ENCODE measurements around the gene CMC4.
A peak's percentile ranks its signal among the peaks of the same experiment; 100 is the strongest.

The CMC4 gene, protein sequence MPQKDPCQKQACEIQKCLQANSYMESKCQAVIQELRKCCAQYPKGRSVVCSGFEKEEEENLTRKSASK

DNA sequence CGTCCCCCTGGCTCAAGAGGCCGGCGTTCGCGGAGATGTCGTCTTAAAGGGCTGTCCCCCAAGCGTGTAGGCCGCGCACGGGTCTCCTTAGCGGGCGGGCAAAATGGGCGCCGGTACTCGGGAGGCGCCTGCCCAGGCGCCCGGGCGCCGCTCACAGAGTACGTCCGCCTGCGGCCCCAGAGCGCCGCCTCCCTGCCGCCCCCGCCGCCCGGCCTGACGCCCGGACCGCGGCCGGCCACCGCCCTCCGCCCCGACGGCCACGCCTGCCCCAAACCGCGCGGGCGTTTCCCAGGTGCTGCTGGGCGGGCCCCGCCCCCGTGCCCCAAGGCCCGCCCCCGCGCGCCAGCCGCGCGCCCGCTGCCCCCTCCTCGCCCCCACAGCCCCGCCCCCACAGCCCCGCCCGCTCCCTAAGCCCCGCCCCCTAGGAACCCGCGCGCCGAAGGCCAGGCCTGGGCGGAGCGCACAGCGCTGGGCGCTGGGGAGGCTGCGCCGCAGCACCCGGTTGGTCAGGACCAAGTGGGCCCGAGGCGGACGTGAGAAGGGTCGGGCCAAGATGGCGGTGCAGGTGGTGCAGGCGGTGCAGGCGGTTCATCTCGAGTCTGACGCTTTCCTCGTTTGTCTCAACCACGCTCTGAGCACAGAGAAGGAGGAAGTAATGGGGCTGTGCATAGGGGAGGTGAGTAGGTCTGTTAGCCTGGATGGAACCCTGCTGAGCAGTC is at the start of gene CMC4, which contains the start of the genes BRCC3 and MTCP1:
Gene CMC4 (minus strand): TSS at position 162 of the 719 bp plus-strand sequence. CDS start 7,113 bp downstream, outside the sequence.
Gene BRCC3 (plus strand): TSS at position 534 of the 719 bp plus-strand sequence. CDS start 20 bp downstream, at position 554.
Gene MTCP1 (minus strand): TSS at position 162 of the 719 bp plus-strand sequence. CDS start 5,126 bp downstream, outside the sequence.
- FAIRE-seq (no peak), DNase-seq (ENCODE audit: low spot score) (peak; percentile 69)

DNA sequence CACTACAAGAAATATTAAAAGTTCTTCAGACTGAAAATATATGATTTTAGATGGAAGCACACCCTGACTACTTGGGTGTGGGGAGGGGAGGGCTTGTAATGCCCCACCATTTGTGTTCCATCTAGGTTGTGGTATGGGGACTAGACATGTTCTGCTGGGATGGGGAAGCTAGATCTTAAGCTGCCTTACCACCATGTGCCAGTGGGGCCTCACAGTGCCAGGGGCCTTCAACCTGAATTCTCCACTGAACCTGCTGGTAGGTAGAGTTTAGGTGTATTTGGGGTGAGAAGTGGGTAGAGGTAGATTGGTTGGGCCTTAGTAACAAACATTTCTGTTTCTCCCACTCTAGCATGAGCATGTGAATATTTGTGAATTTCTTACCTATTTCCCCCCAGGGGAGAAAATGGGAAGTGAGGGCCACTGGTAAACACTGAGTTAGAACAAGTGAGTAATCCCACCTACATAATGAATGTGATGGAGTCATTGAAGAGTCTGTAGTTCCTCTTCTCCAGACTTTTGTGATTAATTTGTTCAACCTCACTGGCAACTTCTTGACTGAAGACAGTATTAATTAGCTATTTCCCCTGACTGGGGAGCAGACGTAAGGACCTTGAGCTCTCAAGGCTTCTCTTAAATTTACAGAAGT is 44.4 kb upstream of the CMC4 start:
- no peak for FAIRE-seq
- no peak for DNase-seq (ENCODE audit: low spot score)

DNA sequence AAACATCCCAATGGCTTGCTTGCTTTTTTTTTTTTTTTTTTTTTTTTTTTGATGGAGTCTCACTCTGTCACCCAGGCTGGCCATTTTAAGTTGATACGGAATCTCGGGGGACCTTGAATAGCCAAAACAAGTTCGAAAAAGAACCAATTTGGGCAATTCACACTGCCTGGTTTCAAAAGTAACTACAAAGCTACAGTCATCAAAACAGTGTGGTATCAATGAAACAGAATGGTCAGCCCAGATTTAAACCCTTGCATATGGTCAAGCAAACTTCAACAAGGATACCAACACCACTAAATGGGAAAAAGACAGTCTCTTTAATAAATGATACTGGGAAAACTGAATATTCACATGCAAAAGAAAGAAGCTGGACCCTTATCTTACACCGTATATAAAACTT is 42.2 kb upstream of the CMC4 start:
- no peak for FAIRE-seq

DNA sequence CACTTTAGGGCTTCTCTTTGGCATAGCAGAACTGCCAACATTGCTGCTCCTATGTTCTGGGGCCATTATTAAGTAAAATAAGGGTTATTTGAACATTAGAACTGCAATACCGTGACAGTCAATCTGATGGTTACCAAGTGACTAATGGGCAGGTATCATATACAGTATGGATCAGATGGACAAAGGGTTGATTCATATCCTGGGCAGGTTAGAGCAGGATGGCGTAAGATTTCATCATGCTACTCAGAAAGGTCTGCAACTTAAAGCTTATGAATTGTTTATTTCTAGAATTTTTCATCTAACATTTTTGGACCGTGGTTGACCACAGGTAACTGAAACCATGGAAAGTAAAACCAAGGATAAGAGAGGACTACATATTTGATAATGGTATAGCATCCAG is 41.2 kb upstream of the CMC4 start:
- FAIRE-seq, result no peak

More for the DNA sequence above, 42.2 kb upstream of the CMC4 start:
- no peak for DNase-seq (ENCODE audit: low spot score)

DNA sequence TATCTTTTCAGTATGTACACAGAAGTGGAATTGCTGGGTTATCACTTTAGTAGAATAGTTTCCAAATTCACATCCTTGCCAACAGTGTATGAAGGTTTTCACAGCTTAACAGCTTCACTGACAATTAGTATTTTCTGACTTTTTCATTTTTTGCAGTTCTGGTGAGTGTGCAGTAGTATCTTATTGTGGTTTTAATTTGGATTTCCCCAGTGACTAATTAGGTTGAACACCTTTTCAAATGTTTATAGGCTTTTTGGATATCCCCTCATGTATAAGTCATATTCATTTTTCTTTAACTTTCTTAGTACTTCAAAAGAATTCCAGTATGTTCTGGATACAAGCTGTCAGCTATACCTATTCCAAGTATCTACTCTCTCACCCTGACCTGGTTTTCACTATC is 37.5 kb upstream of the CMC4 start:
- no peak for FAIRE-seq
- no peak for DNase-seq (ENCODE audit: low spot score)

More for the DNA sequence above, 41.2 kb upstream of the CMC4 start:
- no peak for DNase-seq (ENCODE audit: low spot score)

DNA sequence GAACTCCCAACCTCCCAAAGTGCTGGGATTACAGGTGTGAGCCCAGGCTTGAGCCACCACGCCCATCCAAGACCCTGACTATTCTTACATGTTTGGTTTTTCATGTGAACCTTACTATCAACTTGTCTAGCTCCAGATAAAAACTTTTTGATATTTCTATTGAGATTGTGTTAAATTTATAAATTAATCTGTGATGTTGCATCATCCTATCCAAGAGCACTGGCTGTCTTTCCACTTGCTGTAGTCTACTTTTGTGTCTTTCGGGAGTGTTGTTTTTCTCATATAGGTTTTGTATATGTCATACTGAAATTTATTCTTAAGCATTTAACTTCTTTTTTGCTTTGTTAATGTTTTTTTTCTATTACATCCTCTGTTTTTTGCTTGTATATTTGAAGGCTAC is 35.0 kb upstream of the CMC4 start:
- FAIRE-seq, result no peak
- DNase-seq (ENCODE audit: low spot score), result no peak

DNA sequence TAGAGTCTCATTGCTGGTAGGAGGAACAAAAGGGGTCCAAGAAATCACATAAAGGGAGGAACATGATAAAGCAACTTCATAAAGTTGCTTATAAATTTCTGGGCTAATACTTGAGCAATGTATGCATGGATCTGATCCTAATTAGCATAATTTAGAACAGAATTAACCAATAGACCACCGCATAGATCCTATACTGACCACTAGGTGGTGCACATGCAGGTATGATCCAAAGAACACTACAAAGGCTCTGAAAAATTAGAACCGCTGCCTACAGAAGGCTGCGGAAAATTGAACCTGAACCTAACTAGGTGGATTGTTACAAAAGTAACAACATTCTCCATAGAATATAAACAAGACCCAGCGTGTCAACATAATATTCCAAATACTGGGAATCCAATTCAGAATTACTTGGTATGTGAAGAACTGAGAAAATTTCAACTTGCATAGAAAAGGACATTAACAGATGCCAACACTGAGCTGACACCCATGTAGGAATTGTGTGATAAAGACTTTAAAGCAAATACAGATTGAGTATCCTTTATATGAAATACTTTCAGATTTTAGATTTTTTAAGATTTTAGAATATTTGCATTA is 23.6 kb upstream of the CMC4 start:
- FAIRE-seq (no peak), DNase-seq (ENCODE audit: low spot score) (no peak)

DNA sequence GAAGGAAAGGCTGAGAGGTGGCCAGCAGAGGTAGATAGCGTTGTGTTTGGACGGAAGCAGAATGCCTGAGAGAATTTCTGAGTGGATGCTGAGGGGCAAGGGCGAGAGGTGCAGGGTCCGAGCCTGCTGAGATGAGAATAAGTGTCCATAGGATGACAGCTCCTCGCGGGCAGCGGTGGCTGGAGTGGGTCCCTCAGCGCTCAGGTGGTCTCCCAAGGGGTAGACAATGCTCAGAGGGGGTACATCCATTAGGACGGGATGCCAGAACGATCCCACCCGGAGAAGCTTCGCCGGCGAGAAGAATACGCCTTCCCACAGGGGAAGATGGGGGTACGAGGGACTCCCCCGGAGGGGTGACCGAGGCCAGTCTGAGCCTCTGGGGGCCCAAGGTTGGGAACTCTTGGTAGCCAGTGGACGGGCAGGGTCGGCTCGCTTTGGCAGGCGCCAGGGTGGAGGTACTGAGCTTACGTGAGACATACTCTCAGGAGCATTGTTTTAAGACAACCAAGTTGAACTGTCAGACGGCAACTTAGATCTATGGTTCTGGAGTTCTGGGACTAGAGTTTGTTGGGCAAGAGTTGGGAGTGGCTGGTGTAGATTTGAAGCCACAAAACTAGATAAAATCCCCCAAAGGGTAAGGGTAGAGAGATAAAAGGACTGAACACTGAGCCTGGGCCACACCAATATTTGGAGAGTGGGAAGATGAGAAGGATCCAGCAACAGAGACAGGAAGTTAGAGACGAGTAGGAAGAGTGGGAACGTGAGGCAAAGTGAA is 16.2 kb upstream of the CMC4 start:
- DNase-seq (ENCODE audit: low spot score), result no peak
- no peak for FAIRE-seq

DNA sequence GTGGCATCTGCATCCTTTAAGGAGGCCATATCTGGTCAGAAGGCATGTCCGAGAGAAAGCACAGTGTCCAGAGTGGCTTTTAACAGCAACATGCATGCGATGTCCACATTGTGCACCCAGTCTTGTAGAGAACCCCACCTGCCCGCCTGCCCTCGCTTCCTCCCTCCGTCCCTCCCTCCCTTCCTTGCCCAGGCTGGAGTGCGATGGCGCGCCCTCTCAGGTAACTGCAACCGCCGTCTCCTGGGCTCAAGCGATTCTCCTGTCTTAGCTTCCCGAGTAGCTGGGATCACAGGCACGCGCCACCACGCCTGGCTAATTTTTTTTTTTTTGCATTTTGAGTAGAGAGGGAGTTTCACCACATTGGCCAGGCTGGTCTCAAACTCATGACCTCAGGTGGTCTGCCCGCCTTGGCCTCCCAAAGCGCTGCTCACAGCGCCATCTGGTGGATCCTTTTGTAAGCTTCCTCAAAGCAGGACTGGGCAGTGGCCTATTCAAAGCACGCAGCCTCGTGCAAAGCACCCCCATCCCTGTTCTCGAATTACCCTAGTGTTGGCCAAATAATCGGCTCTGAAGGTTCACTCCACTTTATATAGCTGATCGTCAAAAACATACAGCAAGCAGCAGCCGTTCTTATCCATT is 15.4 kb upstream of the CMC4 start:
- DNase-seq (ENCODE audit: low spot score) (no peak), FAIRE-seq (no peak)

DNA sequence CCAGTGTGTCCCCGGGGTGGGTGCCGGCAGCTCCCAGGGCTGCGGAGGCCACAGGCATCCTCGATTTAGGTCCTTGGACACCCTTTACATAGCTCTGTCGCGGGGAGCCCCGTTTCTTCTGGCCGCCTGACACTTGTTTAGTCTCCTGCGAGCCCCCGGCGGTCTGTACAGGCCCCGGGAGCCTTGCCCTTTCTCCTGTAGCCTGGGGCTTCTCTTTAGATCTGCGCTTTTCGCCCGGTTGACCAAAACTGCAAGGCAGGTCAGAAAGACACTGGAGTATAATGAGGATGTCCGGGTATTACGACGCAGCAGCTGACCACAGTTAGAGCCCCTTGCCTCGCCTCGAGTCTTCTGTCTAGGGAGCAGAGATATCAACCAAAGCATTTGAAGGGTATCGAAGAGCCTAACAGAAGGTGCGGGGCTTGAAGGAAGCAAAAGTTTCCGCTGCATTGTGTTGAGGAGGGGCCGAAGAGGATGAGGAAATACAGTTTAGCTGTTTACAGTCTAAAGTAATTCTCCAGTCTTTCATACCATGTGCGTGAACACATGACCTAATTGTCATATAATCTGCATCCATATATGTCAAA is 851 bp upstream of the CMC4 start:
- DNase-seq (ENCODE audit: low spot score), result no peak
- FAIRE-seq, result no peak

DNA sequence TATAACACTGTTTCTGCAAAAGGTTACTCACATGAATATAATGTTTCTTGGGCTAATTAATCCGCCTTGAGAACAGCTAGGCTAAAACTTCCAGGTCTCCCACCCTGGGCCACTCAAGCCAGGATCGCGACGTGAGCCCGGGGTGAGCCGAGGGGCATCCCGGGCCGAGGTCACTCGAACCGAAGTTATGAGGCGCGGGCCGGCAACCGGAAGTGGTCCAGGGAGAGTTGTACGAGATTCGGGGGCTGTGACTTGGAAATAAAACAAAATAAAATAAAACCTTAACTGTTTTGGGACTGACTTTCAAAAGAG is 317 bp downstream of the CMC4 start:
- FAIRE-seq (no peak), DNase-seq (ENCODE audit: low spot score) (no peak)

DNA sequence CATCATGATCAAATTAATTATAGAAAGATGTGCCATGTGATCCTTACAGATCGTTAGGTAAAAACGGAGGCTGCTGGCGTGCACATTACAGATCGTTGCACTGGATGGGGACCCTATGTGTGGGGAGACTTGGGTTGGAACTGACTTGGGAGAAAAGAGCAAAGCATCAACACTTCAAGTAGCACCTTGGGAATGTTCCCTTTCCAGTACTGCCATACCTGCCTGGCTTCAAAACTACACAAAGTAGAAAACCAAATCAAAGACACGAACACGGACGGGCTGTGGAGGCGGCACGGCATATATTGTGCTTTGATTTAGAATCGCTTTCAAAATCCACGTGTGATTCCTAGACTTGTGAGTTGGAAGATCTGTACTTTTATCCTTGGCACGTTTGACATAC is 898 bp downstream of the CMC4 start:
- DNase-seq (ENCODE audit: low spot score) (no peak), FAIRE-seq (no peak)

DNA sequence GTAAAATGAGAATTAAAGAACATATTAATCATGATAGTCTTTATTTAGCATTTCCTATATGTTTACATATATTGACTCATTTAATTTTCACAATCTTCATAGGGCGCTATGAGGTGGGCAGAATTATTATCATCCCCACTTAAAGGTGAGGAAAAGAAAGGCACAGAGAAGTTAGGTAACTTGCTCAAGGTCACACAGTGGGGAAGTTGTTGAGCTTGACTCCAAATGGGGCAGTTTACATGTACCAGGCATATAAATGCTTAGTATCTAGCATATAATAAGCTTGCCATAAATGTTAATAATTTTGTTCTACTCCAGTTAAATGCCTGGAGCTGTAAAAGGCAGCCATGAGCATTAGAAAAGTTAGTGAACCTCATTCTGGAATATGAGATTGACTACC is 1.5 kb downstream of the CMC4 start:
- DNase-seq (ENCODE audit: low spot score) (no peak), FAIRE-seq (no peak)

DNA sequence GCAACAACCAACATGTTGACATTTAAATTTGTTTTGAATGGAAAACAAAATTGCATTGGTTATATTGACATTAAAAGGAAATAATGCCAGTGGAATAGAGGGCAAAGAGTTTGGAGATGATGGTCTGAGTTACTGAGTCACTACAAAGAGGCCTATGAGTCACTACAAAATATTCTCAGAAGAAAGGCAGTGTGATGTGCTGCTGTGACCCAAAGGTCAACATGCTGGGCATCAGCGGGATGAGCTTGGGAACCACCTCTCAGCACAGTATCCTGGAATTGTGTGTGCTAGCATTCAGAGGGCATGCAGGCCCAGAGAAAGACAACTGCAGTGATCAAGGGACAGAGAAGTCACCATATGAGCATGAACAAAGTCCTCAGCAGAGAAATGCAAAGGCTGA is 2.8 kb downstream of the CMC4 start:
- peak; percentile 67 for DNase-seq (ENCODE audit: low spot score)
- peak; percentile 91 for FAIRE-seq

DNA sequence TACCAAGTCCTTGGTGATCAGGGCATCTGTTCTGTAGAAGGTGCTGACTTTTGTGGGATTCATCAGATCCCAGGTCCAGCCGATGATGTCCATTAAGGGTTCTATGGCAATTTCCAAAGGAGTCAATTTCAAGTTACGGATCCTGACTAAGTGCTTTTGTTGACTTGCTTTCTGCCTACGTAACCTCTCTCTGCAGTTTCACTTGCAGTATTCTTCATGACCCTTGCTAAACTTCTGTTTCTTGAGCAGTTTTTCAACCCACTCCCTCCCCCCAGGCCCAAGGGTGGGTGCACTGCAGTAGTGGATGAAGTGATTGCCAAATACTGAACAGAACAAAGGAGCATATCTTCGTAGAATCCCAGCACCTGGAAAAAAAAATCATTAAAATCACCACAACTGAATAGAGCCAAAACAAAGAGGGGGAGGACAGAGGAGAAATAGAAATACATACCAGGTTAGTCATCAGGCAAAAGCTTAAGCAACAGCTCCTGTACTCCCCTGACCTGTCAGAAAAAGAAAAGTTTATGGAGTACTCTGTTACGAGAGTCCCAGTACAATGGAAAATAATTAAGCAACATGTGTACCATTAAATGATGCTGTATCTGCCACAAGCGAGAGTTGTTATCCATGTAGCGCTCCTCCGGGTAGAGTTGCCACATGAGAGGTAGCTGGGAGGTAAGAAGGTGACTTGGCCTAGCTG is 5.8 kb downstream of the CMC4 start:
- FAIRE-seq, result peak; percentile 79
- DNase-seq (ENCODE audit: low spot score), result peak; percentile 13

DNA sequence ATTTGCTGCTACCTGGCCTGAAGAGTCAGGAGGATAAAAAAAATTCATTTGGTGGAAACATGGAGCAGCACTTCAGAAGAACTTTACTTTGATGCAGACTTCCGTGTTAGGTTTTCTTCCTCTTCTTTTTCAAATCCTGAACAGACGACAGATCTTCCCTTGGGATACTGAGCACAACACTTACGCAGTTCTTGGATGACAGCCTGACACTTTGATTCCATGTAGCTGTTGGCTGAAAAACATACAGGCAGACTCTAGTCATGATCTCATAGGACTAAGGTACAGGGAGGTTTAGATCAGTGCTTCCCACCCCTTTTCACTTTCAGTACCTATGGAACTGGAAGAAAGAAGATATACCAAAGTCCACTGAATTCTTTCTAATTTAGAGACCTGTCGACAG is 9.2 kb downstream of the CMC4 start:
- FAIRE-seq (no peak), DNase-seq (ENCODE audit: low spot score) (no peak)

DNA sequence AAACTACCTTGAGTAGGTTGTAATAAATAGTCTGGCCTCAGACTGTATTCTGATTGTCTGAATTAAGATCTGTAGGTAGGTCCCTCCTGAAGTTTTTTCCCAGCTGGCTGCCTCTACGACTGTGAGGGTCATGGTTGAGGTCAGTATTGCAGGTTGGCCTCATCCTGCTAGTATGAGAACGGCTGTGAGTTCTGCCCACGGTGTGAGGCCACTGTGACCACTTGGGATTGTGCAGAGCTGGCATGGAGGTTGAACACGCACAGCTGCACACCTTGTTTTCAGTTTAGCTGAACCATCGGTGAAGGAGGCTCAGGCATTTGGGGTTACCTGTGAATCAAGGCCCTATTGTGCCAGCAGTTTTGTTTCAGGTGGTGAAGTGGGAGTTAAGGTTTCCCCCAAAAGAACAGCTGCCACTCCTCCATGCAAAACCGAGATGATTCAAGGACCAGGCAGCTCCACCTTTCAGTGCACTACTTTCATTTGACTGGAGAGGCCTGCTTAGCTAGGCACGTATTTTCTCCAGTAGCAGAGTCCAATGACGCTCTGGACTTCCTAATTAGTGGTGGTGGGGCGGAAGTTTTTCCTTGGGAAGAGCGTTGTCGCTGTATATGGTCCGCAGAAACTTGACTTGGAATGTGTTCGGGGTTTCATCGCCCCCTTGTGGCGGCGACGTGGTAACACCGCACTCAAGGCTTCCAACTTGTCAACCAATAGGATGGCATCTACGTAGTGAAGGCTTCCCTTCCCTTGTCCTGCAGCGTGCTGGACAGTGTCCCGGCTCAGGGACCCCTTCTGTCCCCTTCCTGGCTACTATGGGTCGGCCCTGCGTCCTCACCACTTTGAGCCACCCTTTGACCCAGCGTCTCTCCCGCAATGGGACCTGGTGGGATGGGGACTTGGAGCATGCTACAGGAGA is 13.8 kb downstream of the CMC4 start:
- DNase-seq (ENCODE audit: low spot score) (peak; percentile 41), FAIRE-seq (peak; percentile 45)

DNA sequence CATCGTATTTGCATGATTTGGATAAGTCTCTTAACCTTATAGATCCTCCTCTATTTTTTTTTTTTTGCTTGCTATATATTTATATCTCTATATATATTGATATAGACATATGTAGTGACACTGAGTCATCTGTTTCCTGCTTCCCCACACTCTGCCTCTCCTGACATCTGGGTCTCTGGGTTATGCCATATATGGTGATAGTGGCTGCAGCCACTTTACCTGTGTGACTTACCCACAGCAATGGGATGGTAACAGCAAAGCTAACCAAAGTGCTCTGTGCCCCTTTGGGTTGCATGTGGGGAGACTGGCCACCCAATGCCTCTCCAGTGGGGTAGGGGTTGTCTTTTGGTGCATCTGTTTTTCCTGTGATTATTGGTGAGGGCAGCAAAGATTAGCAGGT is 14.5 kb downstream of the CMC4 start:
- FAIRE-seq (no peak), DNase-seq (ENCODE audit: low spot score) (no peak)

DNA sequence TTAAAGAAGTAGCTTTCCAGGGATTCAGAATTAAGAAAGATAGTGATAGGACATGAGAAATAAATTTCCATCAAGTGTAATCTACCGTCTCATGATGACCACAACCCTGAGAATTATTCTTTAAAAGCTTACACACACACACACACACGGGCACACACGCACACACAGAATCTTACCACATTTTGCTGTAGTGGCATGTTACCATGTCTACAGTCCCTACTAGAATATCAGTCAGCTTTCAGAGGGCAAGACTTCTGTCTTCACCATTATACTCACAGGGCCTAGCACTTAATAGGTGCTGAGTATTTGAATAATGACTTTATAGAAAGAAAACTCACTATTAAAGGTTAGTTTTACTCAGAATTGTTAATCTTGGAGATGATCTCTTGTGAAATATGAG is 15.4 kb downstream of the CMC4 start:
- DNase-seq (ENCODE audit: low spot score) (no peak), FAIRE-seq (no peak)

All from RCC 7860 (cell line).